ENCODE data around the gene TBC1D2. TPM values are rescaled to one million over a fixed set of nuclear protein-coding genes. Genes with fewer than 3 reads are reported as not detected.

The TBC1D2 gene
- total and polyA plus RNA-seq, 2 of the 4 experiments (the other 2 are of a cell fraction): 36.9 to 62.7 TPM

GRCh38 chr9:98206754-98207153 is 48.7 kb downstream of the TBC1D2 start:
- in situ Hi-C loops (cut with MboI; ENCODE audit: low sequenced_read_pairs) (loop anchor here (5.0 kb wide), 1 partner anchor 56 kb away; no protein-coding TSS in a partner anchor), dilution Hi-C loops (cut with HindIII; ENCODE audit: low sequenced_read_pairs, unreplicated experiment) (no loop called here), intact Hi-C loops (cut with micrococcal nuclease) (loop anchor here (5.0 kb wide), 2 partner anchors 284 to 586 kb away; partner anchors contain the start of gene TRMO)
- CTCF ChIA-PET: interaction anchor here (0.8 to 2.0 kb wide), 3 partner anchors 52 to 569 kb away, joined by 3 to 6 read pairs (median 5); no protein-coding TSS in a partner anchor
- H4K20me1 ChIP-seq (ENCODE audit: insufficient read depth, low read length): no peaks in the 10 kb centered on the region
- TF ChIP-seq, protein P1, sequence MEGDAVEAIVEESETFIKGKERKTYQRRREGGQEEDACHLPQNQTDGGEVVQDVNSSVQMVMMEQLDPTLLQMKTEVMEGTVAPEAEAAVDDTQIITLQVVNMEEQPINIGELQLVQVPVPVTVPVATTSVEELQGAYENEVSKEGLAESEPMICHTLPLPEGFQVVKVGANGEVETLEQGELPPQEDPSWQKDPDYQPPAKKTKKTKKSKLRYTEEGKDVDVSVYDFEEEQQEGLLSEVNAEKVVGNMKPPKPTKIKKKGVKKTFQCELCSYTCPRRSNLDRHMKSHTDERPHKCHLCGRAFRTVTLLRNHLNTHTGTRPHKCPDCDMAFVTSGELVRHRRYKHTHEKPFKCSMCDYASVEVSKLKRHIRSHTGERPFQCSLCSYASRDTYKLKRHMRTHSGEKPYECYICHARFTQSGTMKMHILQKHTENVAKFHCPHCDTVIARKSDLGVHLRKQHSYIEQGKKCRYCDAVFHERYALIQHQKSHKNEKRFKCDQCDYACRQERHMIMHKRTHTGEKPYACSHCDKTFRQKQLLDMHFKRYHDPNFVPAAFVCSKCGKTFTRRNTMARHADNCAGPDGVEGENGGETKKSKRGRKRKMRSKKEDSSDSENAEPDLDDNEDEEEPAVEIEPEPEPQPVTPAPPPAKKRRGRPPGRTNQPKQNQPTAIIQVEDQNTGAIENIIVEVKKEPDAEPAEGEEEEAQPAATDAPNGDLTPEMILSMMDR (conservative IDR thresholded peaks at IDR 0.05; ENCODE audit: low read depth, low read length): no peak
- TF ChIP-seq MAFK (IDR thresholded peaks at IDR 0.05; ENCODE audit: low read depth, low read length) (no peak), FOS (IDR thresholded peaks at IDR 0.05; ENCODE audit: low read depth, low read length) (no peak), MAZ (IDR thresholded peaks at IDR 0.05; ENCODE audit: borderline replicate concordance, low read depth, low read length) (no peak), NFE2L2 (IDR thresholded peaks at IDR 0.05; ENCODE audit: low read depth, low read length) (no peak), CEBPB (IDR thresholded peaks at IDR 0.05; ENCODE audit: low read depth, low read length) (no peak), RCOR1 (IDR thresholded peaks at IDR 0.05; ENCODE audit: insufficient replicate concordance, low read length) (no peak), CHD1 (IDR thresholded peaks at IDR 0.05; ENCODE audit: low read depth, low read length) (no peak), RAD21 (IDR thresholded peaks at IDR 0.05; ENCODE audit: low read length) (no peak)
- TF ChIP-seq, protein P2, sequence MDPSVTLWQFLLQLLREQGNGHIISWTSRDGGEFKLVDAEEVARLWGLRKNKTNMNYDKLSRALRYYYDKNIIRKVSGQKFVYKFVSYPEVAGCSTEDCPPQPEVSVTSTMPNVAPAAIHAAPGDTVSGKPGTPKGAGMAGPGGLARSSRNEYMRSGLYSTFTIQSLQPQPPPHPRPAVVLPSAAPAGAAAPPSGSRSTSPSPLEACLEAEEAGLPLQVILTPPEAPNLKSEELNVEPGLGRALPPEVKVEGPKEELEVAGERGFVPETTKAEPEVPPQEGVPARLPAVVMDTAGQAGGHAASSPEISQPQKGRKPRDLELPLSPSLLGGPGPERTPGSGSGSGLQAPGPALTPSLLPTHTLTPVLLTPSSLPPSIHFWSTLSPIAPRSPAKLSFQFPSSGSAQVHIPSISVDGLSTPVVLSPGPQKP (IDR thresholded peaks at IDR 0.05; ENCODE audit: borderline replicate concordance, low read depth, low read length): no peak
- TF ChIP-seq, protein P3, sequence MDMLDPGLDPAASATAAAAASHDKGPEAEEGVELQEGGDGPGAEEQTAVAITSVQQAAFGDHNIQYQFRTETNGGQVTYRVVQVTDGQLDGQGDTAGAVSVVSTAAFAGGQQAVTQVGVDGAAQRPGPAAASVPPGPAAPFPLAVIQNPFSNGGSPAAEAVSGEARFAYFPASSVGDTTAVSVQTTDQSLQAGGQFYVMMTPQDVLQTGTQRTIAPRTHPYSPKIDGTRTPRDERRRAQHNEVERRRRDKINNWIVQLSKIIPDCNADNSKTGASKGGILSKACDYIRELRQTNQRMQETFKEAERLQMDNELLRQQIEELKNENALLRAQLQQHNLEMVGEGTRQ (IDR thresholded peaks at IDR 0.05; ENCODE audit: low read depth, low read length): no peak
- DNase-seq (no peak), ATAC-seq (ENCODE audit: low read depth) (no peak)
- no peaks in the 10 kb centered on the region for H3K27me3 ChIP-seq (ENCODE audit: control insufficient read depth, insufficient read depth, low read length)
- H3K9me1 ChIP-seq (ENCODE audit: insufficient read depth, low read length): no peaks in the 10 kb centered on the region
- H4K91ac ChIP-seq (ENCODE audit: insufficient read depth, low read depth, low read length): no peak overlapping the region
- H3K56ac ChIP-seq (ENCODE audit: extremely low read depth, insufficient read depth, low read length): no peak overlapping the region
- no peak overlapping the region for H3K4ac ChIP-seq (ENCODE audit: low read depth, low read length)
- no peak overlapping the region for H2BK5ac ChIP-seq (ENCODE audit: low read depth, low read length, poor library complexity, severe bottlenecking)
- no peak overlapping the region for H3K4me3 ChIP-seq (ENCODE audit: insufficient read depth, low read depth, low read length)
- H2BK20ac ChIP-seq (ENCODE audit: low read depth, low read length): no peak overlapping the region
- POLR2A ChIA-PET (ENCODE audit: unreplicated experiment): no interaction called here
- no peak overlapping the region for H2BK15ac ChIP-seq (ENCODE audit: low read depth, low read length)
- H4K5ac ChIP-seq (ENCODE audit: low read depth, low read length): no peak overlapping the region
- H3K23ac ChIP-seq (ENCODE audit: low read depth, low read length): no peak overlapping the region
- H2AK9ac ChIP-seq (replicated peaks; ENCODE audit: low read depth, low read length, poor library complexity): no peak overlapping the region
- no peak overlapping the region for H3K14ac ChIP-seq (replicated peaks; ENCODE audit: low read depth, low read length)
- no TSS peak for BruUV-seq (replicated peaks)
- WGBS, 2 experiments (ENCODE audit: extremely low coverage in 2 of 2, insufficient read length in 1 of 2): no CpG with 5 or more reads among the region's 2 CpGs
- no peak overlapping the region for H3K4me2 ChIP-seq (ENCODE audit: low read depth, low read length)
- H3K18ac ChIP-seq (ENCODE audit: low read depth, low read length): no peak overlapping the region
- H4K8ac ChIP-seq (ENCODE audit: low read depth in 2 of 2, low read length in 2 of 2): no peak overlapping the region; a peak in 1 of 4 replicates
- no peak overlapping the region for H2BK120ac ChIP-seq (ENCODE audit: low read depth, low read length)
- no peak overlapping the region for H2AFZ ChIP-seq (replicated peaks; ENCODE audit: low read length, poor library complexity)
- H2AK5ac ChIP-seq (ENCODE audit: low read depth, low read length): no peak overlapping the region
- no peak overlapping the region for H3K9ac ChIP-seq (ENCODE audit: low read depth, low read length)
- no peak overlapping the region for H3K27ac ChIP-seq (ENCODE audit: insufficient read depth, low read length)
- H3K9me3 ChIP-seq (ENCODE audit: control insufficient read depth, insufficient read depth, low read length): no peaks in the 10 kb centered on the region
- peaks cover 17% of the 10 kb centered on the region for H3K36me3 ChIP-seq (ENCODE audit: control insufficient read depth, insufficient read depth, low read length)
- H3K79me1 ChIP-seq (ENCODE audit: low read depth in 1 of 2, low read length in 2 of 2): peaks cover 4 to 6% of the 10 kb centered on the region in 2 experiments; a peak in 1 of 4 replicates
- no peaks in the 10 kb centered on the region for H3K4me1 ChIP-seq (ENCODE audit: control insufficient read depth, insufficient read depth, low read length)

Measured in IMR-90 (cell line).